D721Med (cell line): ENCODE data around the gene ZNF391.
"Not testable (repeated sequence)": the region's sequence is repeated elsewhere in the genome, so short reads cannot be mapped to it uniquely, and the experiment has no call there.

Experiments
- DNase-seq: peaks from one replicate; pipeline ENCODE4 v3.0.0; 2011; ENCODE audit warnings: low spot score; ENCODE audit not compliant: insufficient read length
- FAIRE-seq: peaks from 2 replicates; lab custom pipeline; 2011; peaks lifted over from hg19 to GRCh38; lab: Jason Lieb, UNC
- TF ChIP-seq, protein P1 (sequence below): IDR thresholded peaks from 2 replicates; pipeline ENCODE4 v1.5.1; 2012; ENCODE audit warnings: mild to moderate bottlenecking, control low read depth; ENCODE audit not compliant: insufficient read depth; ENCODE audit errors: missing control alignments

ZNF391 gene

GRCh38 chr6:27422651-27423332 is 34.2 kb downstream of the ZNF391 start:
- FAIRE-seq (no peak), DNase-seq (no peak)
- TF ChIP-seq, protein P1, sequence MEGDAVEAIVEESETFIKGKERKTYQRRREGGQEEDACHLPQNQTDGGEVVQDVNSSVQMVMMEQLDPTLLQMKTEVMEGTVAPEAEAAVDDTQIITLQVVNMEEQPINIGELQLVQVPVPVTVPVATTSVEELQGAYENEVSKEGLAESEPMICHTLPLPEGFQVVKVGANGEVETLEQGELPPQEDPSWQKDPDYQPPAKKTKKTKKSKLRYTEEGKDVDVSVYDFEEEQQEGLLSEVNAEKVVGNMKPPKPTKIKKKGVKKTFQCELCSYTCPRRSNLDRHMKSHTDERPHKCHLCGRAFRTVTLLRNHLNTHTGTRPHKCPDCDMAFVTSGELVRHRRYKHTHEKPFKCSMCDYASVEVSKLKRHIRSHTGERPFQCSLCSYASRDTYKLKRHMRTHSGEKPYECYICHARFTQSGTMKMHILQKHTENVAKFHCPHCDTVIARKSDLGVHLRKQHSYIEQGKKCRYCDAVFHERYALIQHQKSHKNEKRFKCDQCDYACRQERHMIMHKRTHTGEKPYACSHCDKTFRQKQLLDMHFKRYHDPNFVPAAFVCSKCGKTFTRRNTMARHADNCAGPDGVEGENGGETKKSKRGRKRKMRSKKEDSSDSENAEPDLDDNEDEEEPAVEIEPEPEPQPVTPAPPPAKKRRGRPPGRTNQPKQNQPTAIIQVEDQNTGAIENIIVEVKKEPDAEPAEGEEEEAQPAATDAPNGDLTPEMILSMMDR = no peak

GRCh38 chr6:27424851-27425250 is 36.3 kb downstream of the ZNF391 start:
- not testable (repeated sequence) for DNase-seq, FAIRE-seq

- FAIRE-seq (no peak), DNase-seq (no peak)
- TF ChIP-seq, protein P1 = no peak
Measured at GRCh38 chr6:27426045-27426620, 37.6 kb downstream of the ZNF391 start.

DNA sequence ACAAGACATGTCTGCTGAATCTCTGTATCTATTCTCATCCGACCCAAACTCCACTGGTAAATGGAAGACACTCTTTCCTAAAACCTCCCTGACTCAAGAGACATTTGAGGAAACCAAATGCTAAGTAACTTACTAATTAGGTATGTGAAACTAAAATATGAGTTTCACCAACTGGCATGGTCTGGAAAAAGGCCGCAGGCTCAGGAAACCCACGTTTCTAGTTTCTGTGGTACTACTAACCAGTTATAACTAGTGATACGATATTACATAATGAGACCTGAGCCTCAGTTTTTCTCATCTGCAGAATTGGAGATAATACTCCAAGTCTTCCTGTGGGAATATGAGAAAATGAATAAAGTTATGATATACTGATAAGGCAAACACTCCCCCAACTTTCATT is 39.9 kb downstream of the ZNF391 start:
- DNase-seq = no peak
- TF ChIP-seq, protein P1 = no peak
- no peak for FAIRE-seq

DNA sequence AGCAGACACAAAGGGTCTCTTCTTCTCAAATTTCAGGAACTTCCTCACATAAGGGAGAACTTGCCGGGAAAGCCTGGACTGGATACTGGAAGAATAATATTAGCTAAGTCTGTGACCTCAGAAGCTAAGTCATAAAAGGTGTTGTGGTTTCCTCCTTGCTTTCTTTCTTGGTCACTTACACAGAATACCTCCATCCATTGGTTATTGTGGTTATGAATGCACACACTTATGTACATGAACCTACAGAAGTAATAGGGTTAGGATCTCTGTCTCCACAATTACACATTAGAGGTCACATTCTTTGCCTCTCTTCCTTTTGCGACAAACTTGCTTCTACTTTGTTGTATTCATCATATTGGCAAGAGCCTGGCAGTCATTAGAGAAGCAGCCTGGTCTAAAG is 40.4 kb downstream of the ZNF391 start:
- TF ChIP-seq, protein P1 = no peak
- FAIRE-seq (no peak), DNase-seq (no peak)

DNA sequence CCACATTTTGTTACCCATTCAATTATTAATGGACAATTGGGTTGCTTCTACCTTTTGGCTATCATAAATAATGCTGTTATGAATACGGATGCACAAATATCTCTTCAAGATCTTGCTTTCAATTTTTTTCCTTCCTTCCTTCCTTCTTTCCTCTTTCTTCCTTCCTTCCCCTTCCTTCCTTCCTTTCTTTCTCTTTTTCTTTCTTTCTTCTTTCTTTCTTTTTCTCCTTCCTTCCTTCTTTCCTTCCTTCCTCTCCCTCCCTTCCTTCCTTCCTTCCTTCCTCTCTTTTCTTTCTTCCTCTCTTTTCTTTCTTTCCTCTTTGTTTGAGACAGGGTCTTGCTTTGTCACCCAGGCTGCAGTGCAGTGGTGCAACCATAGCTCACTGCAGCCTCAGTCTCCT is 45.2 kb downstream of the ZNF391 start:
- TF ChIP-seq, protein P1 = no peak
- no peak for FAIRE-seq
- DNase-seq = no peak

- TF ChIP-seq, protein P1 = no peak
- DNase-seq (no peak), FAIRE-seq (no peak)
Measured at GRCh38 chr6:27439371-27439770, 50.8 kb downstream of the ZNF391 start.
